Eye (tissue), 1 donor: Measurements from ENCODE around the gene RNF168.
"Not testable (repeated sequence)": the region's sequence is repeated elsewhere in the genome, so short reads cannot be mapped to it uniquely, and the experiment has no call there.

ENCODE experiments used
- DNase-seq: peaks from one replicate; pipeline ENCODE4 v3.0.0-alpha.2; 2015

RNF168 gene

DNA sequence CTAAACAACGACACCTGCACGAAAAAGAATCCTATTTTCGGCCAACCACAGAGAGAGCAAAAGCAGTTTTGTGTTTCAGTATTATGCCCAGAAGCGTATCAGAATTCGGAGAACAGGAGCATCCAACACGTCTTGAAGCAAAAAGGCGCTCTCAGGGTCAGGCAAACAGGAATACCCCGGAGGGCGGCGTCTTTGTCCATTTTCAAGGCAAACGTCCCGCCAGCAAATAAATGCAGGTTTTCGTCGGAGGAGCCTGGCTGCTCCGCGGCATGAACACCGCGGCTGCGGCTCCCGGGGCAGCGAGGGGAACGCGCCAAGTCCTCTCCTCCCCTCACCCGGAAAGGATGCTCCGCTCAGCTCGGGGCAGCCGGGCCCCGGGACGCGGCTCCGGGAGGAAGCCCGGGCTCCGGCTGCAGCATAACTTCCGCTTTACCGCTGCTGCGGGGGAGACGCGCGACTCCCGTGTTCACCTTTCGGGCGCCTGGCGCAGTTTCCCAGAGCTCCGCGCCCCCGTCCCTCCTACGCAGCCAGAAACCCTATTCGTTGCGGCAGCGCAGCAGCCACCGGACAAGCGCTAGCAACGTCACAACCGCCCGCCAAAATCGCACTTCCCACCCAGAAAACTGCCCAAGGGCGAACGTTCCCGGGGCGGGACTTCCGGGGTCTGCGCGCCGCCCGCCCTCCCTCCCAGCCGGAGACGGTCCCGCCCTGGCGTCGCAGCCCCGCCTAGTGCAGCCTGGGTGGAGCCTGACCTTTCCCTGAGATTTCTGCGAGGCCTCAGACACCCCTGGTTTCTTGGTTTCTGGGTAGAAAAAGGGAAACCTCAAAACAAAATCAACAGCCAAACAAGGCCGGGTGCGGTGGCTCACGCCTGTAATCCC, at the start of gene RNF168:
Gene RNF168 (minus strand): TSS at position 573 of the 881 bp plus-strand sequence. CDS start 595 bp downstream, outside the sequence.
- DNase-seq: peak; percentile 98

- DNase-seq: no peak
Measured at GRCh38 chr3:196552253-196552652, 48.7 kb upstream of the RNF168 start.

- not testable (repeated sequence) for DNase-seq
Measured at GRCh38 chr3:196550172-196550571, 46.6 kb upstream of the RNF168 start.

GRCh38 chr3:196549312-196549711, 45.7 kb upstream of the RNF168 start:
- not testable (repeated sequence) for DNase-seq

GRCh38 chr3:196547067-196547466, 43.5 kb upstream of the RNF168 start:
- DNase-seq: no peak

GRCh38 chr3:196546537-196546936, 43.0 kb upstream of the RNF168 start:
- no peak for DNase-seq

DNA sequence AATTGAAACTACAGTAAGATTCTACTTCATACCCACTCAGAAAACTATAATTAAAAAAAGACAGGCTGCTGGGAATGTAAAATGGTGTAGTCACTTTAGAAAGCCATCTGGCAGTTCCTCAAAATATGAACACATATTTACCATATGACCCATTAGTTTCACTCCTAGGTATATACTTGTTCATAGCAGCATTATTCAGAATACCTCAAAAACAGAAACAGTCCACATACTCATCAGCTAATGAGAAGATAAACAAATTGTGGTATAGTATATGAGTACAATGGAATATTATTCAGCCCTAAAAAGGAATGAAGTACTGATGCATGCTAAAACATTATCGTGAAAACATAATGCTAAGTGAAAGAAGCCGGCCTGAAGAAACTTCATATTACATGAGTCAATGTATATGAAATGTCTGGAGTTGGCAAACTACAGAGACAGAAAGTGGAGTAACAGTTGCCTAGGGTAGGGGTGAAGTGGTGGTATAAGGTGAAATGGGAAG, 41.0 kb upstream of the RNF168 start:
- no peak for DNase-seq

- no peak for DNase-seq
Measured at GRCh38 chr3:196541684-196542445, 38.3 kb upstream of the RNF168 start.

DNA sequence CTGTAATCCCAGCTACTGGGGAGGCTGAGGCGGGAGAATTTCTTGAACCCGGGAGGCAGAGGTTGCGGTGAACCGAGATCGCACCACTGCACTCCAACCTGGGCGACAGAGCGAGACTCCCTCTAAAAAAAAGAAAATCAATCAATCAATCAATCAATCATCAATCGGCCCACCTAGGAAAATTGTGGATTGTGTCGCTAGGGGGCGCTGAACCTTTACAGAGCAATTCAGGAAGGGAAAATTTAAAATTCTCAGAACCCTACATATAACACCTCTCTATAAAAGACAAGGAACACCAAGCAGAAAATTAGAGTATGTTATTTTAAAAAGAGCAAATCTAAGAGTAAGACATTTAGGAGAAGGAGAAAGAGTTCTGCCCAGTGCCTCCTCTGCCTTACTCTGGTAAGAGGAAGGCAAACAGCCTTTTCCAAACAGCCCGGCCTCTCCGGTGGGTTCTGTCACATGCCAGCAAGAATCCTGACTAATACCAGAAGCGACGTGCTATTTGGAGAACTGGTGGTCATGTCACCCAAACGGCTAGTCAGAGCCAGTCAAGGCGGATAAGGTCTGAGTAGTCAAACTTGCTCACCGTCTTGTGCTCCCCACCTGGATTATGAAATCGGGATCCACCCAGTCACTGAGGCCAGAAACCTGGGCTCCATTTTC, 33.9 kb upstream of the RNF168 start:
- DNase-seq: peak; percentile 65

DNA sequence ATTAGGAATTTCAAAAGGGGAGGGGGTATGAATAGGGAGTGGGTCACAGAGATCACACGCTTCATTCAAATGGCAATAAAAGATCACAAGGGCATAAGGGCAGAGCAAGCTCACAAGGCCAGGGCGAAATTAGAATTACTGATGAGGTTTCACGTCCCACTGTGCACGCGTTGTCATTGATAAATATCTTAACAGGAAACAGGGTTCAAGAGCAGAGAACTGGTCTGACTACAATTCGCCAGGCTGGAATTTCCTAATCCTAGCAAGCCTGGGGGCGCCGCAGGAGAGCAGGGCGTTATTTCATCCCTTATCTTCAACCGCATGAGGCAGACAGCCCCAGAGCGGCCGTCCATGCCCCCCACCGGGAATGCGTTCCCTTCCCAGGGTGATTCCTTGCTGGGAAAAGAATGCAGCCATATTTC, 29.7 kb upstream of the RNF168 start:
- no peak for DNase-seq

- no peak for DNase-seq
Measured at GRCh38 chr3:196531418-196531817, 27.9 kb upstream of the RNF168 start.

GRCh38 chr3:196528639-196529233, 25.2 kb upstream of the RNF168 start:
- DNase-seq: peak; percentile 91

- no peak for DNase-seq
Measured at GRCh38 chr3:196525141-196525540, 21.6 kb upstream of the RNF168 start.

DNA sequence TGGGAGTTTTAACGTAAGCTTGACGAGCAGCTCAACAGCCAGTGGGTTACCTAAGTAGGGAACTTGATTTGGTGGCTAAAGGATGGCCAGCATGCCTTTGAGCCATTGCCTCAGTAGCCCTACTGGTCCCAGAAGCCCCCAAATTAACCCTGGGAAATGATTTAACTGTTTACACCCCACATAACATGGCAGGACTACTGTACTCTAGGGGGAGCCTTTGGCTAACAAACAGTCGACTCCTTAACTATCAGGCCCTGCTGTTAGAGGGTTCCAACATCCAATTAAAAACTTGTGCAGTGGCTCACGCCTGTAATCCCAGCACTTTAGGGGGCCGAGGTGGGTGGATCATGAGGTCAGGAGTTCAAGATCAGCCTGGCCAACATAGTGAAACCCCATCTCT, 21.0 kb upstream of the RNF168 start:
- no peak for DNase-seq

- no peak for DNase-seq
Measured at GRCh38 chr3:196523841-196524240, 20.3 kb upstream of the RNF168 start.

DNA sequence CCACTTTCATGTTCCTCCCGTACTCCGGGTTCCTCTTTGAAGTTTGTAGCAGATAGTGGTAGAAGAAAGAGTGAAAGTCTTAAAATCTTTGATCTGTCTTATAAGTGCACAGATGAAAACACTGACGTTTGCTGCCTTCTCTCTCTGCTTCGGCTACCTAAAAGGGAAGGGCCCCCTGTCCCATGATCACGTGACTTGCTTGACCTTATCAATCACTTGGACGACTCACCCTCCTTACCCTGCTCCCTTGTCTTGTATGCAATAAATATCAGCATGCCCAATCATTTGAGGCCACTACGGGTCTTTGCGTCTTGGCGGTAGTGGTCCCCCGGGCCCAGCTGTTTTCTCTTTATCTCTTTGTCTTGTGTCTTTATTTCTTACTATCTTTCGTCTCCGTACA, 17.7 kb upstream of the RNF168 start:
- DNase-seq: not testable (repeated sequence)

DNA sequence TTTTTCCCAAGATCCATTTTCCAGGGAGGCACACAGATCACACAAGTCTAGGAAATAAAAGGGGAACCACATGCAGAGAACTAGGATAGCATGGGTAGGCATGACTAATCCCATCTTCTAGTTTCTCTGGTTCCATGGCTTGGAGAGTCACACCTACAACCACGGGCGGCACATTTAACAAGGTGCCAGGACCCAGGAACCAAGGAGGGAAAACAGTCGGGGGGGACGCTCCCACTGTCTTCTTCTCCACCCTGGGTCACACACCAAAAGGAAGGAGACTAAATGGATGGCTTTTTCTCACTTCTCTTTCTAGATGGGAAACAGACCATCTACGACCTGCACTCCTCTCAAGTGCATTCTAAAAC, 16.1 kb upstream of the RNF168 start:
- DNase-seq: peak; percentile 45

DNA sequence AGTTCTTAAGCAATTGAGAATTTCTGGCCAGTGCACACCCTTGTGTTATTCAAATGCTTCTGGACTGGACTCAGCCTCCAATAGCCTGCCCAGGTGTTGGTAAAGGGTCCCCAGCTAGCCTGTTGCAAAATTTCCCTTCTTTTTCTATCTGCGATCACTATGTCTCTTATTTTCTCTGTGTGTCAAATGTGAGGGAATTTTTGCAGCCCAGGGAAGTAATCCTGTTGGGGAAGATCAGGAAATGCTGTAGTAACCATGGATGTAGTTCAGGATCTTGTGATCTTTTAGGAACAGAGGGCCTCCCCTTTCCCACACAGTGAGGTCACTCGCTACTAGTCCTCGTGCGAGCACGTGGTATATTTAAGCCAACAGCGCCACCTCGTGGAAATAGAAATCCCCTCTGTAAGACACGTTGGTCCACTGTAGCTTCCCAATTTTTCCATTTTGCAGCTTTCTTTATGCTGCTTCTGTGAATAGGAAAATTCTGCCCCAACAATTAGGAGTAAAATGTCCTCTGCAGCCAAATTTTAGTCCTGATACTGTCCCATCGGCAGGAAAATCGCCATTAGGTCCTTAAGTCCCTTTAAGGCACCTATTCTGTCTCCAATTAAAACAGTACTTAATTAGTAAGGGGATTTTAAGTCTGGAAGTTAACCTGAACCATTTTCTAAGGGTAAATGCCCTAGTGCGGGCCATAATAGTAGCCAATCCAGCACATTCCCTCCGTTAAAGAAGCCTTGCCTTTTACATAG, 15.6 kb upstream of the RNF168 start:
- DNase-seq: peak; percentile 35

DNA sequence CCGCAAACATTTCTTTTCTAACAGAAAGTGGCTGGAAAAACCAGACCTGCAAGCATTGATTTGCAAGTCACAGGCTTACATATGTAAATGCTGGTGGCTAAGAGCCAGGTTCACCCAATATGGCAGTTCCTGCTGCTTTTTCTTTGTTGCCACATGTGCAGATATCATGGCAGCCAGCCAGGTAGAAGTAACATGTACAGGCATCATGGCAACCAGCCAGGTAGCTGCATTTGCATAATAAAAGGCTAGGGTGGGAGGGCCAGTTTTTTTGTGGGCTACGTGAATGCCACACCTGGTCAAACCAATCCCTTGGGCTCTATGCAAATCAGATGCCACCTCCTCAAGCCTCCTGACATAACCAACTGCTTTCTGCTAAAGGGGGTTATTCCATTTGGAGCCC, 14.4 kb upstream of the RNF168 start:
- DNase-seq: no peak

DNA sequence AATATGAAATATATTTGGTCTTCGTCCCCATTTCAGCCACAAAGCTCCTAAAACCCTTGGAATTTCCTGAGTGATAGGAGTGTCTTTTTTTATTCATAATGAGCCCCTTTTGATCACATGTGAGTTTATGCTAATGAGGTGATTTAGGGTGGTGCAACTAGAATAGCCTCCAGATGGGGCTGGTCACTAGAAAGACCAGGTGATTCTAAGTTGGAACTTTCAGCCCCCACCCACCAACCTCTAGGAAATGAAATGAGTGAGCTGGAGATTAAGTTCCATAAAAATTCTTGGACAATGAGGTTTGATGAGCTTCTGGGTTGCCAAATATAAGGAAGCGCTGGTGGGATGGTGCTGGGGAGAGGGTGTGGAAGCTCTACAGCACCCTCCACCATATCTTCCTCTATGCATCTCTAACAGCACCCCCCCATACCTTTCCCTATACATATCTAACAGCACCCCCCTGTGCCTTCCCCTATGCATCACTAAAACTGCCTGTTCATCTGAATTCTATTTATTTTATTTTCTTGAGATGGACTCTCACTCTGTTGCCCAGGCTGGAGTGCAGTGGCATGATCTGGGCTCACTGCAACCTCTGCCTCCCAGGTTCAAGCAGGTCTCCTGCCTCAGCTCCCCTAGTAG, 13.7 kb upstream of the RNF168 start:
- DNase-seq: no peak

DNA sequence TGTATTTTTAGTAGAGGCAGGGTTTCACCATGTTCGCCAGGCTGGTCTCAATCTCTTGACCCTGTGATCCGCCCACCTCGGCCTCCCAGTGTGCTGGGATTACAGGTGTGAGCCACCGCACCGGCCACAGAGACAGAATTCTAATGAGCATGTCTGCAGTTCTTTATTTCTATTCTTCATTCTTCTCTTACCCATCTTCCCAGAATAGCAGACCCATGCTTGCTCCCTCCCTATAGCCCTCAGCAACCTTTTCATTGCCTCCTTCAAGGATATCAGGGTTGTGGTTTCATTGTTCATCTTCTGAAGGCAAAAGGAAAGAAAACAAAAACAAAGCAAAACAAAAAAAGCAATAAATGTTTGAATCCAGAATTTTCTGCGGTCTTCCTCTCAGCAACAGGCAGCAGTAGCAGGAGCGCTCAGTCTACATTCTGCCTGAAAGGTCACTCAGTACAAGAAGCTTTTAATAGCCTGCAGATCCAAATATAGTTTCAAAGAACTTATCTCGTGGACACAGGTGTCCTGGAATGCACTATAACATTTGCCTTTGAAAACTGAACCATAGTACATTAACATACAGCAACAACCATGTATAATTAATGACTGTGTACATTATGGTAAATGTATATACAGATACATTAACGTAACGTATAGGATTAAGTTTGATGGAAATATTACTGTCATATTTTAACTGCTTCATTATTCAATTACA, 11.5 kb upstream of the RNF168 start, which contains the start of gene SMCO1:
Gene SMCO1 (minus strand): TSS at position 434 of the 709 bp plus-strand sequence. CDS start 137 bp downstream, at position 297.
- no peak for DNase-seq
